Prostate gland (tissue), 2 donors: ENCODE data around the gene LARGE1. TPM values are rescaled to one million over a fixed set of nuclear protein-coding genes. Genes with fewer than 3 reads are reported as not detected.

Source experiments
- DNase-seq: peaks from one replicate; pipeline ENCODE4 v3.0.0-alpha.2; 2019; ENCODE audit warnings: low spot score
- H3K27ac ChIP-seq, 2 donors: fragments of 200-600 bp; sonication (generic); 2 replicates each; pipeline ENCODE4 v1.5.1; 2017 to 2019
- H3K27me3 ChIP-seq: fragments of 200-600 bp; sonication (generic); replicated peaks from 2 replicates; pipeline ENCODE4 v1.5.1; 2019; ENCODE audit not compliant: insufficient read depth
- H3K36me3 ChIP-seq, 2 donors: fragments of 200-600 bp; sonication (generic); 1 replicate in 1 of 2; 2 replicates in 1 of 2; pipeline versions ENCODE4 v1.5.1 to v1.8.1; 2017 to 2019
- H3K4me1 ChIP-seq: fragments of 200-600 bp; sonication (generic); replicated peaks from 2 replicates; pipeline ENCODE4 v1.5.1; 2019
- H3K4me3 ChIP-seq, 2 donors: fragments of 200-600 bp; sonication (generic); 2 replicates each; pipeline ENCODE4 v1.5.1; 2017 to 2019
- H3K9me3 ChIP-seq: fragments of 200-600 bp; sonication (generic); 2 replicates; pipeline ENCODE4 v1.5.1; 2017
- POLR2A ChIP-seq: fragments of 450-650 bp; IDR thresholded peaks from one replicate; pipeline ENCODE4 v1.6.1; 2016; ENCODE audit warnings: antibody characterized with exemption, mild to moderate bottlenecking
- POLR2AphosphoS5 ChIP-seq: sonication (generic); formaldehyde crosslinking; IDR thresholded peaks from one replicate; pipeline ENCODE4 v1.6.1; 2017; ENCODE audit warnings: antibody characterized with exemption
- WGBS: methylation state at CpG from one replicate; pipeline ENCODE4 v1.1.5; 2018; 5-methylcytosine and 5-hydroxymethylcytosine counted together
- intact Hi-C: fragments of 100-400 bp; cut with DNase I; formaldehyde crosslinking; loops from one replicate; pipeline ENCODE4 v1.14.2; 2022
- total RNA-seq, 2 donors: library from RNA; depleted of rRNA; stranded (reverse); fragments of >200 nt; gene quantifications; one replicate each; pipeline ENCODE4 v1.1.0, GENCODE V29; 2016
- TF ChIP-seq, protein P1 (sequence below), 4 experiments: fragments of 200-600 bp in 2 of 4; fragments of 450-650 bp in 2 of 4; sonication (generic) in 2 of 4; IDR thresholded peaks; 1 replicate in 3 of 4; 2 replicates in 1 of 4; pipeline ENCODE4 v1.5.1; 2016 to 2019; ENCODE audit warnings: antibody characterized with exemption in 4 of 4, mild to moderate bottlenecking in 2 of 4, moderate library complexity in 2 of 4

LARGE1 gene
- total RNA-seq, 2 donors from 2014 or later = 18.6 to 37.4 TPM

DNA sequence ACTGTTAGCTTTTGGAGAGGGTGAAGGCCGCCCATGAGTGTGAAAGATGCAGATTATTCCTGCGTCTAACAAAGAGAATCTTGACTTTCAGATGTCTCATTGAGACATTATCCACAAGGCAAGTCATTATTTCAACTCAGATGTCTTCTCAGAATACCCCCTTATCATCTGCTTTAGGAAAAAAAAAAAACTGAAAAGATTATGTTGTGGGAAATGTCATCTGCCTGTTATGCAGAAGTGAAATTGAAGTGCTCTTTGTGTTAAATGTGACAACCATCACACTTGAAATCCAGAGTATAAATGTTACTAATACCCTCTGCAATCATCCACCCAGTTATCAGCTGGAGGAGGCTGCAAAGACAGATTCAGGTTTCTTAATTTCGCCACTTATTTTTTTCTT, 239.6 kb downstream of the LARGE1 start:
- H3K9me3 ChIP-seq = no peaks in the 10 kb centered on the region
- intact Hi-C loops = no loop called here
- H3K27ac ChIP-seq = no peak overlapping the region
- H3K27me3 ChIP-seq = no peaks in the 10 kb centered on the region
- no peak for TF ChIP-seq POLR2A
- TF ChIP-seq POLR2AphosphoS5 = no peak
- TF ChIP-seq, protein P1, sequence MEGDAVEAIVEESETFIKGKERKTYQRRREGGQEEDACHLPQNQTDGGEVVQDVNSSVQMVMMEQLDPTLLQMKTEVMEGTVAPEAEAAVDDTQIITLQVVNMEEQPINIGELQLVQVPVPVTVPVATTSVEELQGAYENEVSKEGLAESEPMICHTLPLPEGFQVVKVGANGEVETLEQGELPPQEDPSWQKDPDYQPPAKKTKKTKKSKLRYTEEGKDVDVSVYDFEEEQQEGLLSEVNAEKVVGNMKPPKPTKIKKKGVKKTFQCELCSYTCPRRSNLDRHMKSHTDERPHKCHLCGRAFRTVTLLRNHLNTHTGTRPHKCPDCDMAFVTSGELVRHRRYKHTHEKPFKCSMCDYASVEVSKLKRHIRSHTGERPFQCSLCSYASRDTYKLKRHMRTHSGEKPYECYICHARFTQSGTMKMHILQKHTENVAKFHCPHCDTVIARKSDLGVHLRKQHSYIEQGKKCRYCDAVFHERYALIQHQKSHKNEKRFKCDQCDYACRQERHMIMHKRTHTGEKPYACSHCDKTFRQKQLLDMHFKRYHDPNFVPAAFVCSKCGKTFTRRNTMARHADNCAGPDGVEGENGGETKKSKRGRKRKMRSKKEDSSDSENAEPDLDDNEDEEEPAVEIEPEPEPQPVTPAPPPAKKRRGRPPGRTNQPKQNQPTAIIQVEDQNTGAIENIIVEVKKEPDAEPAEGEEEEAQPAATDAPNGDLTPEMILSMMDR (IDR thresholded peaks at IDR 0.05) = no peak
- H3K36me3 ChIP-seq = no peaks in the 10 kb centered on the region
- H3K4me3 ChIP-seq = no peak overlapping the region
- 95% methylated on average over 3 of the region's 3 CpGs for WGBS
- no peaks in the 10 kb centered on the region for H3K4me1 ChIP-seq
- no peak for DNase-seq

DNA sequence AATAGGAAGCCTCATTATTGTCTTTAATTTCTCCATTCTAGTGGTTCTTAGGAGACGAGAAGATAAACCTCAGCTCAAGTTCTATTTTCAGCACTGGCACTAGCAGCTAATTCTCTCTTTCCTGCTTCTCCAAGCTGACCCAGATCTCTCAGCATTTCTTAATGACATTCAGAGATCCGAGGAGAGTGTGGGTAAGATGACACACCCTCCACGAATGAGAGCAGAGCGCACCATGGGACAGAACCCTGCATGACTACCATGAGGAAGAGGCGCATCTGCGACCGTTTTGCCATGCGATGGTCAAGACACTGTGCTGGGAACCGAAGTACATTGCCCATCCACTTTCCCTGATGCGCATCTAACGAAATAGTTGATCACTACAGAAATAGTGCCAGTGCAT, 241.8 kb downstream of the LARGE1 start:
- no peaks in the 10 kb centered on the region for H3K9me3 ChIP-seq
- WGBS = 86% methylated on average over 11 of the region's 11 CpGs

DNA sequence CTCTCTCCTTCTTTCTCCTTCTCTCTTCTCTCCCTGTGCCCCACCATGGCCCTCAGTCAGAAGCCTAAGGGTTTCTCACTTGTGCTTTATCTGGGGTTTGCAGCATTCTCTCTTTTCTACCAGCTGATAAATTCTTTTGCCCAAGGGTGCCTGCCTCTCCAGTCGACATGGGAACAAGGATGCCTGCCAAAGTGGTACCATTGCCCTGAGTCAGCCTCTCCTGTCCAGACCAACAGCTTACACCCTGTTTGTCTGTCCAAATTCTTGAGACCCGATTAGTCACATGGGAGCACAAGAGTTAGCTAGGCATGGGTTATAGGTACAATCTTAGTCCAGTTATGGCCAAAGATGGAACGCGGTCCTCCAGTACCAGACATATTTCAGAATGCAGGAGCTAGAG, 242.7 kb downstream of the LARGE1 start:
- intact Hi-C loops = no loop called here
- no peak for DNase-seq
- WGBS = 79% methylated on average over 4 of the region's 4 CpGs

More for the DNA sequence above, 241.8 kb downstream of the LARGE1 start:
- Histone ChIP-seq H3K4me1 (no peaks in the 10 kb centered on the region), H3K4me3 (no peak overlapping the region), H3K27me3 (no peaks in the 10 kb centered on the region), H3K27ac (no peak overlapping the region), H3K36me3 (no peaks in the 10 kb centered on the region)
- intact Hi-C loops = no loop called here
- no peak for DNase-seq
- TF ChIP-seq POLR2AphosphoS5 (no peak), POLR2A (no peak)
- TF ChIP-seq, protein P1 (IDR thresholded peaks at IDR 0.05) = no peak

DNA sequence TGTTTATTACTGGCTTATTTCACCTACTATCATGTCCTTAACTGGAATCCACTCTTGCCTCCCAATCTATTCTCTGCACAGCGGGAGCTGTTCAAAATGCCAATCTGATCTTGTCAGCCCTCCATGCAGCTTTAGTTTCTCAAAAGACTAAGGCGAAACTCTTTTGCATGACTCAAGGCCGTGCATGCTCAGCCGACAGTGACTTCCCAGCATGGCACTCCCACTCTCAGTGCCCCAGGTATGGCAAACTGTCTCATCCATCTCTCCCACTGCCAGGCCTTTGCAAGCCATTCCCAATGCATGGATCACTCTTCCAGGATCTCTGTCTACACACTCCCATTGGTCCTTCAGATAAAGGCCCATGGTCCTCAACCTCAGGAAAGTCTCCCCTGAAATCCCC, 245.9 kb downstream of the LARGE1 start:
- Histone ChIP-seq H3K4me3 (no peak overlapping the region), H3K4me1 (no peaks in the 10 kb centered on the region), H3K36me3 (no peaks in the 10 kb centered on the region), H3K9me3 (no peaks in the 10 kb centered on the region), H3K27me3 (no peaks in the 10 kb centered on the region), H3K27ac (no peak overlapping the region)
- DNase-seq = no peak
- intact Hi-C loops = no loop called here
- WGBS = 98% methylated on average over 4 of the region's 4 CpGs
- TF ChIP-seq, protein P1 (IDR thresholded peaks at IDR 0.05) = no peak
- TF ChIP-seq POLR2AphosphoS5 = no peak
- no peak for TF ChIP-seq POLR2A

More for the DNA sequence above, 242.7 kb downstream of the LARGE1 start:
- Histone ChIP-seq H3K4me1 (no peaks in the 10 kb centered on the region), H3K27me3 (no peaks in the 10 kb centered on the region), H3K9me3 (no peaks in the 10 kb centered on the region), H3K27ac (no peak overlapping the region), H3K36me3 (no peaks in the 10 kb centered on the region), H3K4me3 (no peak overlapping the region)
- TF ChIP-seq, protein P1 (IDR thresholded peaks at IDR 0.05) = no peak
- no peak for TF ChIP-seq POLR2AphosphoS5
- no peak for TF ChIP-seq POLR2A

DNA sequence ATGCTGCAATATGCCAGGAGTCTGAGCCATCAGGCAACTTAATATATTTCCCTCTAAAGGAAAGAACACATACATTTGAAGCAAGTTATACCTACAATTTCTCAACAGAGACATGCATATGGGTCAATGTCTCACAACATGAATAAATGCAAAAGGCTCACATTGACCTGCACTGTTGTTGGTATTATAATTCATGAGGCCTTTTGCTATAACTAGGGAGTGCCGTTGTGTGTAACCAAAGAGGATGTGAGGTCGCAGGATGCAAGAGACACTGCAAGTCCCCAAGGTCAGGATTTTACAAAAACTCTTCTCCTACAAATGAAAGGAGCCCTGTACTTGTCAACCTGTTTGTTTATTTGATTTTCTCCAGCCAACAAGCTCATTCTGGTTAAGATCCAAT, 250.5 kb downstream of the LARGE1 start:
- Histone ChIP-seq H3K4me3 (no peak overlapping the region), H3K27ac (no peak overlapping the region), H3K36me3 (no peaks in the 10 kb centered on the region), H3K27me3 (no peaks in the 10 kb centered on the region), H3K9me3 (no peaks in the 10 kb centered on the region), H3K4me1 (no peaks in the 10 kb centered on the region)
- DNase-seq = no peak
- WGBS = 79% methylated on average over 2 of the region's 2 CpGs
- TF ChIP-seq POLR2AphosphoS5 = no peak
- TF ChIP-seq POLR2A = no peak
- TF ChIP-seq, protein P1 (IDR thresholded peaks at IDR 0.05) = no peak
- intact Hi-C loops = no loop called here
